Activated naive CD4-positive, alpha-beta T cell treated with Interleukin-2 at 50 U/mL for 16 hours (primary cell): Measurements from ENCODE around the gene CYP21A2.
"Not testable (repeated sequence)": the region's sequence is repeated elsewhere in the genome, so short reads cannot be mapped to it uniquely, and the experiment has no call there.

Experiments
- DNase-seq: peaks from one replicate; pipeline ENCODE4 v3.0.0-alpha.2; 2020

Gene CYP21A2

DNA sequence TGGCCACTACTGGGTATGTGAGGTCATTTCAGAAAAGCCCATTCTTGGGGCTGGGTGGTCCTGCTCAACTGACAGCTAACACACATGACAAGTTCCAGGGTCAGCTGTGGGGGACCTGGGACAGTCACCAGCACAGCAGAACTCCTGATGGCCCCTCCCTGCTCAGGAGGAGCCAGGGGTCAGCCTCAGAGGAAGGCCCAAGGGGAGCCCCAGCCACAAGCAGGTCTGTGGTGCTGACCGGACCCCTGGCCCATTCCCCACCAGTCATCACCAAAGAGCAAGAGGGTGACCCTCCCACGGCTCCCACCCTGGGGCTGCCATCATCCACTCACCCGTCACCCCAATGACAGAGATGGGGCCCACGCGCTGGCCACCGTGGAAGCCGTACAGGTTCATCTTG is 18.0 kb downstream of the CYP21A2 start:
- no peak for DNase-seq

DNA sequence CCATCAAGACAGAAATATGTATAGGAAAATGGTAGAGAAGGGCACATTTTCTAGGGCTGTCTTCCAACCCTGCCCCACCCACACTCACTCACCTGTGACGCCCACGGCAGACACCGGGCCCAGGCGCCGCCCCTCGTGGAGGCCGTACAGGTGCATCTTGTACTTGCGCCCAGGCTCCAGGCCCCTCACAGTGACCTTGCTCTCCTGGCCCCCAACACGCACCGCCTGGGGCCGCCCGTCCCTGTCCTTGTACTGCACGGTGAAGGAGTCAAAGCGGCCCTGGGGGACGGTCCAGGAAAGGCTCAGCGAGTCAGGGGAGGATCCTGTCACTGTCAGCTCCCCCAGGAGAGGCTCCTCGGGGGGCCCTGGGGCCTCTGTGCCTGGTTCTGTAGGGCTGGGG is 19.8 kb downstream of the CYP21A2 start:
- no peak for DNase-seq

DNA sequence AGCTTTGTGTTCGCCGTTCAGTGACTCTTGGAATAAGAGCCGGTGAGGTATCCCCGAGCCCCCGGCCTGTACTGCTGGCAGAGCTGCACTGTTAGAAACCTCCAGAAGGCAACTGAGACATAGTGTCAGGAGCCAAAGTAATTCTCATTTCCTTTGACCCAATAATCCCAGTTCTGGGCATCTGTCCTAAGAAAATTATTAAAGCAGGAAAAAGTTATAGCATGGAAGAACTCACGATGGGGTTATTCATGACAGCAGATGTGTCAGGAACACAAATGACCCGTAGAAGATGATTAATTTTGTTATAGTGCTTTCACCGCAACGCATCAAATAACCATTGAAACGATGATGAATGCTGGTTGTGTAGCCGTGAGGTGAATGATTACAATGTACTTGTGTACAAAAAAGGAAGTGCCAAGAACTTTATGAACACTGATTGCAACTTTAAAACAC is 20.3 kb downstream of the CYP21A2 start:
- no peak for DNase-seq

DNA sequence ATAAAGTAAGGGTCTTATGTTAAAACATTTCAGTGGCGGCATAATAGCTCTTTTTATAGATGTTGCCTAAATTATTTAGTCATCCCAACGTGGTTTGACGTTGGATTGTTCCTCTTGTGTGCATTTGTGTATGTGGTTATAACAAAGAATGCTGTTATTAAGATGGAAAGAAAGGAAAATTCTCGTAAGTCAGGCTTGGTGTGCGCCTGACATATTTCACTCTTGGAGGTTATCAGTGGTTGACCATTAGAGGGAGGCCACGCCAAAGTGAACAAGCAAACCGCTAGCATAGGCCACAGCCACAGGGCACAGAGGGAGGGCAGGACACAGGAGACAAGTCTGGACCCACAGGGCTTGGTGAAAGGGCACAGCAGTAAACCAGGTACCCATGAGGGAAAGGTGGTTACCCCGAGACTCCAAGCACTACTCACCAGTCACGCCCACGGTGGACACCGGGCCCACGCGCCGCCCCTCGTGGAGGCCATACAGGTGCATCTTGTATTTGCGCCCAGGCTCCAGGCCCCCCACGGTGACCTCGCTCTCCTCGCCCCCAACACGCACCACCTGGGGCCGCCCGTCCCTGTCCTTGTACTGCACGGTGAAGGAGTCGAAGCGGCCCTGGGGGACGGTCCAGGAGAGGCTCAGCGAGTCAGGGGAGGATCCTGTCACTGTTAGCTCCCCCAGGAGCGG is 22.9 kb downstream of the CYP21A2 start:
- DNase-seq: no peak

GRCh38 chr6:32064706-32065105 is 26.5 kb downstream of the CYP21A2 start:
- no peak for DNase-seq

DNA sequence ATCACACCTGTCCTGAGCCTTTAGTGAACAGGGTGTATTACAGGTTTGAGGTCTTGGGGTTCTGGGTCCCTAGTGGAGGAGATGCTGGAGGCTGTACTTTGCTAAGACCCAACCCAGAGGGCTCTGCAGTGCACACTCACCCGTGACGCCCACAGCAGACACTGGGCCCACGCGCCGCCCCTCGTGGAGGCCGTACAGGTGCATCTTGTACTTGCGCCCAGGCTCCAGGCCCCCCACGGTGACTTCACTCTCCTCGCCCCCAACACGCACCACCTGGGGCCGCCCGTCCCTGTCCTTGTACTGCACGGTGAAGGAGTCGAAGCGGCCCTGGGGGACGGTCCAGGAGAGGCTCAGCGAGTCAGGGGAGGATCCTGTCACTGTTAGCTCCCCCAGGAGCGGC is 29.3 kb downstream of the CYP21A2 start:
- not testable (repeated sequence) for DNase-seq

- not testable (repeated sequence) for DNase-seq
These were observed 30.1 kb downstream of the CYP21A2 start for GRCh38 chr6:32068315-32068714.

DNA sequence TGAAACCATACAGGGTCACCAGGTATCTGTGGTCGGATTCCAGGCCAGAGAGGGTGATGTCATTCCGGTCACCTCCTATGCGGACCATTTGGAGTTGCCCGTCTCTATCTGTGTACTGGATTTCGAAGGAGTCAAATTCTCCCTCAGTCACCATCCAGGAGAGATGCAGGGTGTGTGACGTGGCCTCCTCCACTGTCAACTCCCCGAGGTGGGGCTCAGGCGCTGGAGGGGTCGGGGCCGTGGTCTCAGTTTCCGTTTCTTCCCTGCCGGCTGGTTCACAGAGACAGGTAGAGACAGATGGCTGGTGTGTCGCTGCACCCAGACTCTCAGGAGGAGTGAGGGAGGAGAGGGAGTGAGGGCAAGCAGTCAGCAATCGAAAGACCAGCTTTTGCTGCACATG is 30.7 kb downstream of the CYP21A2 start:
- no peak for DNase-seq

DNA sequence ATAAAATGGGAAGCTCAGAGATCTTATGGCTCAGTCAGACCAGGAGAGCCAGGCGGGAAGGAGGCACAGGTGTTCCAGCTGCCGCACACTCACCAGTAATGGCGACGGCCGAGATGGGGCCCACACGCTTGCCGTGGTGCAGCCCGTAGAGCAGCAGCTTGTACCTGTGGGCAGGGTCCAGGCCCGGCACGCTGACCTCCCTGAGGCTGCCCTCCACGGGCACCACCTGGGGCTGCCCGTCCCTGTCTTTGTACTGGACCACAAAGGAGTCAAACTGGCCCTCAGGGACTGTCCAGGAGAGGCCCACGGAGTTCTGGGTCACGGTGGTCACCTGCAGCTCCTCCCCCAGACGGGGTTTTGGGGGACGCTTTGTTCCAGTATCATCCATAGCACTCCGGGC is 31.2 kb downstream of the CYP21A2 start:
- no peak for DNase-seq

DNA sequence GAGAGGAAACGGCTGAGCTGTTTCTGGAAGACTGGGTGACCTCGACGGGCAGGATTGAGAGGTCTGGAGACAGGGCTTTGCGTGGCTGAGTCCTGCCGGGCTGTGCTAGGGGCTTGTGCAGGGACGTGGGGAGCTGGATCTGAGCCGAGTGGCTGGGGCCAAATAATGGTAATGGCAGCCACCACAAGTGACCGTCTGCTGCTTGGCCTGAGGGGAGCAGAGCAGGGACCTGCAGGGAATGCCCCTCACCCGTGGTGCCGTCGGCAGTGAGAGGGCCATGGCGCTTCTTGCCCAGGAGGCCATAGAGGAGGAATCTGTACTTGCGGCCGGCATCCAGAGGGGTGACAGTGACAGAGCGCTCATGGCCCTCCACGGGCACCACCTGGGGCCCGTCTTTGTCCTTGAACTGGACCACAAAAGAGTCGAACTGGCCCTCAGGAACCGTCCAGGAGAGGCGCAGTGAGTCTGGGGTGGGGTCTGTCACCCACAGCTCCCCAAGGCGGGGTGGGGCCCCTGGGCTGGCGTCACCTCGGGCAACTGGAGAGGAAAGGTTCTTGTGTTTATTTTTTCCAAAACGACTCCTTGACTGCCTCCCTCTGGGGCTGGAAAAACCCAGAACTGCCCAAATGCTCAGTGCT is 31.8 kb downstream of the CYP21A2 start:
- no peak for DNase-seq

DNA sequence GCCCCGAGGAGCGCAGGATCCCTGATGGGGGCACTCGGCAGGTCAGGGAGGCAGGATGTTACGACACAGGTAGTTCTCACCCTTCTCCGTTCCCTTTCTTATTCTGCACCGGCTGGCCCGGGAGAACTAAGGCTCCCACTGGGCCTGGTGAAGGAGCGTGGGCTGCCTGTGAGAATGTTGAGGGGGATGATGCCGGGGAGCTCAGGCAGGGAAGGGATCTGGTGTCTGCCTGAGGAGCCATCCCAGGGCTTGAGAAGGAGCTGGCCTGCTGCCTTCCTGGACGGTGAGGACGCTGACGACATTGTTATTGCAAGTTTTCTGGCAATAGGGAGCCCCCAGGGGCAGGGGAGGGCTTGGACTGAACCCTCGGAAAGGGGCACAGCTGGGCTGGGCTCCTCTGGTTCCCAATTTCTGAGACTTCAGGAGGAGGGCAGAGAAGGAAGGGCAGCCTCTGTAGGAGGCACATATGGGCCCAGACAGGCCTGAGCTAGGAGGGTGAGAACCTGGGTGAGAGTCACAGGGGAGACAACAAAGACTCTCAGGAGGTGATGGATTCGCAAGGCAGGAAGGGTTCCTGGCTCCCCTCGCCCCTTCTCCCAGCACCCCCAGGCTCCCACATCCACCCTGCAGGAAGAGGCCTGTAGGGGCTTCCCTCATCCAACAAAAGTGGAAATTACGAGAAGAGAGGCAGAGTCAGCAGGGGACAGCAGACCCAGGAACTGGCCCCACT is 32.8 kb downstream of the CYP21A2 start:
- no peak for DNase-seq

DNA sequence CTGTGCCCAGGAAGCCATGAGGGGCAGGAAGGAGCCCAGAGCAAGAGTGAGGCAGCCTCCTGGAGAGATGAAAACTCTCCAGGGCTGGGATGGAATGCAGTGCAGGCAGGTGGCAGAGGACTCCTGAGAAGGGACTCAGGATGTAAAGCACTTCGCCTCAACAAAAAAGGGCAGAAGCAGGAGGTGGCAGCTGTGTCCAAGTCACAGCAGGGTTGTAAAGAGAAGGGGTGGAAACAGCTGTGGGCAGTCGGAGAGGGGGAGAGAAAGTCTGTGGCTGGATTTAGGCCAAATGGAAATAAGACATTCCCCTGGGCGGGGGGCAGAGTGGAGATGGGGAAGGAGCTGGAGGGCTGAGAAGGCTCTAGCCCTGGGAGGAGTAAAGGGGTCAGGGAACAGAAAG is 34.9 kb downstream of the CYP21A2 start:
- no peak for DNase-seq

GRCh38 chr6:32073613-32074012 is 35.4 kb downstream of the CYP21A2 start:
- no peak for DNase-seq

DNA sequence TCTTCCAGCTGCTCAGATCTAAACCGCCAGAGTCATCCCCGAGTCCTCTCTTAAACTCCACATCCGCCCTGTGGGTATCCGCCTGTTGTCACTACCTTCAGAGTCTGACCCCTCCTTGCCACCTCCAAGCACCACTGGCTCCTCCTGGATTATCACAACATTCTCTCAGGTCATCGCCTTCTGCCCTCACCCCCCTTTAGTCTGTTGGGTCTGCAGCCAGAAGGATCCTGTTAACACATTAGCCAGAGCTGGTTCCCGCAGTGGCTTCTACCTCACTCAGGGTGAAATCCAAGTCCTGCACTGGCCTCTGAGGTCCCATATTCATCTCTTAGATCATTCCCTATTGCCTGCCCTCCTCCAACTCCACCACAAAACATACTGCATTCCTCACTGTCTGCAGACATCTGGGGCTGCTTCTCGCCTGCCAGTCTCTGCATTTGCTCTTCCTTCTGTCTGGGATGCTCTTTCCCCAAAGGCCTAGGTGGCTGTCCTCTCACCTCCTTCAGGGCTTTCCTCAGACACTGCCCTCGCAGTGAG is 36.8 kb downstream of the CYP21A2 start:
- no peak for DNase-seq

- no peak for DNase-seq
These were observed 37.6 kb downstream of the CYP21A2 start for GRCh38 chr6:32075781-32076180.

DNA sequence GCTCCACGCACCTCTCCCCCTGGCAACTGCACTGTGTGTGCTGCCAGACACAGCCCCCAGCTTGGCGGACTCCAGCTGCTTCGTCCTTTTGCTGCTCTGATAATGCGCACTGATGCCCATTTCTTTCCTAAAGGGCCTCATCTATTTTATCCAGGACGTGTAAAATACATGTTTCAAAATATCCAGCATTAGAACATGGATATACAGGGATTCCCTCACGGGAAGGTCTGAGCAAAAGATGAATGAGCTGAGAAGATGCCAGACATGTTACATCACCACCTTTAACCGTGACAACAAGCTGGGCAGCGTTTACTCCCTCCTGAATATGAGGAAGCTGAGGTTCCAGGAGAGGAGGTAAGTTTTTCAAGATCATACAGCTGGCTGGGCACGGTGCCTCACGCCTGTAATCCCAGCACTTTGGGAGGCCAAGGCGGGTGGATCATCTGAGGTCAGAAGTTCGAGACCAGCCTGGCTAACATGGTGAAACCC is 38.1 kb downstream of the CYP21A2 start:
- DNase-seq: no peak

- no peak for DNase-seq
These were observed 41.5 kb downstream of the CYP21A2 start for GRCh38 chr6:32079566-32080290.

GRCh38 chr6:32081168-32081990 is 43.2 kb downstream of the CYP21A2 start:
- DNase-seq: no peak

- DNase-seq: no peak
These were observed 44.3 kb downstream of the CYP21A2 start for GRCh38 chr6:32082478-32082877.

DNA sequence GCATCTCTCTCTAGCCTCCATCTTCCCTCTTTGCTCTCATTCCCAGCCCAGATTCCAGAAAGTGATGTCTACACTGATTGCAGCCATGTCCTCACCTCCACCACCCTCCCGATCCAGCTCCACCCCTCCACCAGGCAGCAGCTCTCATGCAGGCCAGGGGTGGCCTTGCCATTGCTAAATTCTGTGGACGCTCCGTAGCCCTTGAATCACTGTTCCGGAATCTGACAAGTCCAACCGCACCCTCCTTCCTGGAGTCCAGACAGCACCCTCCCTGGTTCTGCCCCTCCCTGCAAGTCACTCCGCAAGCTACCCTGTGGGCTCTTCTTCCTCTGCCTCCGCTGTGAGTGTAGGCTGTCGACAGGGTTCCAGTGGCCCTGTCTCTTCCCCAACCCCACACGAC is 44.7 kb downstream of the CYP21A2 start:
- no peak for DNase-seq

DNA sequence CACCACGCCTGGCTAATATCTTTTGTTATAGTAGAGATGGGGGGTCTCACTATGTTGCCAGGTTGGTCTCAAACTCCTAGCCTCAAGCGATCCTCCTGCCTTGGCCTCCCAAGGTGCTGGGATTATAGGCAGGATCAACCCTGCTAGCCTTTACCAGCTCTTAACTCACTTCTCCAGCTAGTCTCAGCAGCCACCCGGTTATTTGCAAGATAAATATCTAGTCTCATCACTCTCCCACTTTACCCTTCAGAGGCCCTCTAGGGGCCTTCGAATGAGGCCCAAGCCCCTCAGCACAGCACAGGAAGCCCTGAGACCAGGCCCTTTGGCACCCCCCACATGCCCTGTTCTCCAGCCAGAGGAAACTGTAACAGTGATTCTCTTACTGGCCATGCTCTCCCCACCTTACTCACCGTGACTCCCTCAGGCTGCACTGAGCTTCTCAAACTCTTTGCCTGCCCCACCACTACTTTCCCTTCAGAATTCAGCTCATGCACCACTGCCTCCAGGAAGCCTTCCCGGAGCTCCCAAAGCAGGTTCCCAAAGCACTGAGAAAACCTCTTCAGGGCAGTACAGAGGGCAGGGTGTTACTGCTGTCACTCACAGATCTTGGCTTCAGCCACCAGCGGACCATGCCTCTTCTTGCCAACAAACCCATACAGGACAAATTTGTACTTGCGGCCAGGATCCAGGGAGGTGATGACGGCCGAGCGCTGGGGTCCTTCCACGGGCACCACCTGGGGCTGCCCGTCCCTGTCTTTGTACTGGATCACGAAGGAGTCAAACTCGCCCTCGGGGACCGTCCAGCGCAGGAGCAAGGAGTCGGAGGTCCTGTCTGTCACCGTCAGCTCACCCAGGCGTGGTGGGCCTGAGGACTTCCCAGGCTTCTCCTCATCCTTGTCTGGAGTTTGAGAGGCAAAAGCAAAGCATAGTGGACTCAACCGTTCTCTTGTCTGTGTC is 45.9 kb downstream of the CYP21A2 start:
- no peak for DNase-seq
